HEK293 (cell line): ENCODE measurements around the gene ZFY.

Source experiments
- CTCF ChIA-PET: fragments of 350-600 bp; formaldehyde crosslinking; extraction: SDS; loops from one replicate; lab custom pipeline; 2021; ENCODE audit warnings: antibody characterized with exemption; lab: Yijun Ruan, JAX
- POLR2A ChIA-PET: fragments of 300-600 bp; formaldehyde crosslinking; extraction: SDS; loops from one replicate; lab custom pipeline; 2020; ENCODE audit warnings: antibody characterized with exemption, inconsistent platforms; lab: Yijun Ruan, JAX
- H3K27ac ChIP-seq: fragments of 200-500 bp; sonication (Bioruptor generic); 2 replicates; pipeline ENCODE4 v1.5.1; 2014; ENCODE audit warnings: low read depth, low read length, control low read depth, inconsistent platforms; ENCODE audit errors: extremely low read depth
- H3K36me3 ChIP-seq, 2 experiments: fragments of 200-500 bp in 1 of 2; sonication (Bioruptor generic) in 1 of 2; 1 replicate in 1 of 2; 2 replicates in 1 of 2; pipeline ENCODE4 v1.5.1; 2014 to 2017; ENCODE audit warnings: inconsistent platforms in 2 of 2, low read length in 2 of 2; ENCODE audit not compliant: control insufficient read depth in 2 of 2, insufficient read depth in 1 of 2
- H3K4me1 ChIP-seq: fragments of 200-500 bp; sonication (Bioruptor generic); 2 replicates; pipeline ENCODE4 v1.5.1; 2014; ENCODE audit warnings: mild to moderate bottlenecking, low read length, inconsistent platforms; ENCODE audit not compliant: control insufficient read depth, insufficient read depth
- H3K4me3 ChIP-seq: 2 replicates; pipeline ENCODE4 v1.5.1; 2011; ENCODE audit warnings: low read depth, mild to moderate bottlenecking, control low read depth, low read length, moderate library complexity
- H3K9me3 ChIP-seq: fragments of 200-500 bp; sonication (Bioruptor generic); 2 replicates; pipeline ENCODE4 v1.5.1; 2014; ENCODE audit warnings: low read depth, low read length, inconsistent platforms; ENCODE audit not compliant: control insufficient read depth, insufficient read depth
- HOXD13 ChIP-seq: sonication (generic); formaldehyde crosslinking; IDR thresholded peaks from 2 replicates; pipeline ENCODE4 v1.8.0; 2022; ENCODE audit warnings: missing genetic modification reagents, borderline replicate concordance
- WT1 ChIP-seq: fragments of 450-650 bp; formaldehyde crosslinking; IDR thresholded peaks from 2 replicates; pipeline ENCODE4 v1.5.1; 2016; ENCODE audit warnings: missing biosample characterization, missing genetic modification characterization
- YY1 ChIP-seq: fragments of 450-650 bp; formaldehyde crosslinking; IDR thresholded peaks from 2 replicates; pipeline ENCODE4 v1.5.1; 2018; ENCODE audit warnings: missing biosample characterization, missing genetic modification characterization
- ZBTB17 ChIP-seq: fragments of 450-650 bp; formaldehyde crosslinking; IDR thresholded peaks from 2 replicates; pipeline ENCODE4 v1.5.1; 2016; ENCODE audit warnings: missing biosample characterization, missing genetic modification characterization
- ZBTB20 ChIP-seq: fragments of 450-650 bp; formaldehyde crosslinking; IDR thresholded peaks from 2 replicates; pipeline ENCODE4 v1.5.1; 2016; ENCODE audit warnings: missing biosample characterization, missing genetic modification characterization
- ZNF10 ChIP-seq: fragments of 450-650 bp; formaldehyde crosslinking; IDR thresholded peaks from 2 replicates; pipeline ENCODE4 v1.5.1; 2017; ENCODE audit warnings: missing biosample characterization, missing genetic modification characterization
- ZNF16 ChIP-seq: fragments of 450-650 bp; formaldehyde crosslinking; IDR thresholded peaks from 2 replicates; pipeline ENCODE4 v1.5.1; 2016; ENCODE audit warnings: low read depth, missing biosample characterization, missing genetic modification characterization
- ZNF169 ChIP-seq: fragments of 450-650 bp; formaldehyde crosslinking; IDR thresholded peaks from 2 replicates; pipeline ENCODE4 v1.5.1; 2016; ENCODE audit warnings: missing biosample characterization, missing genetic modification characterization
- ZNF184 ChIP-seq: fragments of 450-650 bp; IDR thresholded peaks from 2 replicates; pipeline ENCODE4 v1.5.1; 2018; ENCODE audit warnings: missing biosample characterization, mild to moderate bottlenecking, missing genetic modification characterization
- ZNF24 ChIP-seq: fragments of 450-650 bp; formaldehyde crosslinking; IDR thresholded peaks from 2 replicates; pipeline ENCODE4 v1.5.1; 2016; ENCODE audit warnings: missing biosample characterization, missing genetic modification characterization
- ZNF280D ChIP-seq: fragments of 450-650 bp; formaldehyde crosslinking; IDR thresholded peaks from 2 replicates; pipeline ENCODE4 v1.5.1; 2016; ENCODE audit warnings: missing biosample characterization, missing genetic modification characterization
- ZNF335 ChIP-seq: fragments of 450-650 bp; formaldehyde crosslinking; conservative IDR thresholded peaks from 2 replicates; pipeline ENCODE4 v1.5.1; 2016; ENCODE audit warnings: missing biosample characterization, missing genetic modification characterization
- ZNF37A ChIP-seq: fragments of 450-650 bp; IDR thresholded peaks from 2 replicates; pipeline ENCODE4 v1.5.1; 2018; ENCODE audit warnings: missing biosample characterization, missing genetic modification characterization
- ZNF404 ChIP-seq: fragments of 450-650 bp; formaldehyde crosslinking; IDR thresholded peaks from 2 replicates; pipeline ENCODE4 v1.5.1; 2017; ENCODE audit warnings: missing biosample characterization, missing genetic modification characterization
- ZNF423 ChIP-seq: fragments of 450-650 bp; formaldehyde crosslinking; IDR thresholded peaks from 2 replicates; pipeline ENCODE4 v1.5.1; 2016; ENCODE audit warnings: missing biosample characterization, missing genetic modification characterization
- ZNF449 ChIP-seq: fragments of 450-650 bp; formaldehyde crosslinking; IDR thresholded peaks from 2 replicates; pipeline ENCODE4 v1.5.1; 2017; ENCODE audit warnings: missing biosample characterization, mild to moderate bottlenecking, missing genetic modification characterization, moderate library complexity
- ZNF473 ChIP-seq: fragments of 450-650 bp; formaldehyde crosslinking; IDR thresholded peaks from 2 replicates; pipeline ENCODE4 v1.5.1; 2017; ENCODE audit warnings: missing biosample characterization, missing genetic modification characterization
- ZNF518A ChIP-seq: fragments of 450-650 bp; formaldehyde crosslinking; conservative IDR thresholded peaks from 2 replicates; pipeline ENCODE4 v1.5.1; 2016; ENCODE audit warnings: low read depth, missing biosample characterization, missing genetic modification characterization
- ZNF571 ChIP-seq: fragments of 450-650 bp; formaldehyde crosslinking; IDR thresholded peaks from 2 replicates; pipeline ENCODE4 v1.5.0; 2017; ENCODE audit warnings: missing biosample characterization, missing genetic modification characterization
- ZNF623 ChIP-seq: fragments of 450-650 bp; formaldehyde crosslinking; IDR thresholded peaks from 2 replicates; pipeline ENCODE4 v1.5.1; 2016; ENCODE audit warnings: missing biosample characterization, missing genetic modification characterization
- ZNF658 ChIP-seq: fragments of 450-650 bp; formaldehyde crosslinking; IDR thresholded peaks from 2 replicates; pipeline ENCODE4; 2016; ENCODE audit warnings: missing biosample characterization, missing genetic modification characterization
- ZNF701 ChIP-seq: fragments of 450-650 bp; formaldehyde crosslinking; IDR thresholded peaks from 2 replicates; pipeline ENCODE4 v1.5.1; 2016; ENCODE audit warnings: missing biosample characterization, missing genetic modification characterization
- ZNF776 ChIP-seq: fragments of 450-650 bp; formaldehyde crosslinking; IDR thresholded peaks from 2 replicates; pipeline ENCODE4 v1.5.0; 2017; ENCODE audit warnings: missing biosample characterization, missing genetic modification characterization, borderline replicate concordance

ZFY gene

GRCh38 chrY:2949590-2950252, 14.5 kb downstream of the ZFY start:
- TF ChIP-seq ZNF658 (no peak), ZNF24 (tag by site-specific recombination) (no peak), ZNF701 (no peak), ZNF10 (no peak), ZBTB17 (tag by site-specific recombination) (no peak), ZNF335 (tag by site-specific recombination) (no peak), ZNF169 (no peak), ZNF16 (tag by site-specific recombination) (no peak), WT1 (tag by site-specific recombination) (no peak)
- Histone ChIP-seq H3K9me3 (no peaks in the 10 kb centered on the region), H3K36me3 (no peaks in the 10 kb centered on the region), H3K4me1 (no peaks in the 10 kb centered on the region), H3K27ac (no peak overlapping the region), H3K4me3 (no peak overlapping the region)
- ChIA-PET POLR2A (no interaction called here), CTCF (no interaction called here)

GRCh38 chrY:2950655-2951054, 15.5 kb downstream of the ZFY start:
- Histone ChIP-seq H3K4me3 (no peak overlapping the region), H3K9me3 (no peaks in the 10 kb centered on the region), H3K4me1 (no peaks in the 10 kb centered on the region), H3K27ac (no peak overlapping the region), H3K36me3 (no peaks in the 10 kb centered on the region)
- ChIA-PET CTCF (no interaction called here), POLR2A (no interaction called here)
- TF ChIP-seq ZNF184 (tag by site-specific recombination) (no peak), ZNF404 (no peak), ZNF24 (tag by site-specific recombination) (no peak), YY1 (tag by site-specific recombination) (no peak), ZNF623 (no peak), ZNF571 (tag by site-specific recombination) (no peak), ZNF776 (tag by site-specific recombination) (no peak), ZNF16 (tag by site-specific recombination) (no peak), ZNF518A (tag by site-specific recombination) (no peak), ZBTB20 (no peak)

GRCh38 chrY:2952912-2953311, 17.7 kb downstream of the ZFY start:
- TF ChIP-seq ZNF280D (tag by site-specific recombination) = no peak
- TF ChIP-seq ZNF423 (tag by site-specific recombination) = no peak
- no peak for TF ChIP-seq HOXD13
- no peak for TF ChIP-seq ZNF449 (tag by site-specific recombination)
- no peak for TF ChIP-seq ZNF37A (tag by site-specific recombination)
- no peak for TF ChIP-seq ZNF473
- TF ChIP-seq, all 188 proteins: peak for 0
- ChIA-PET POLR2A (no interaction called here), CTCF (no interaction called here)
- no peaks in the 10 kb centered on the region for H3K4me1 ChIP-seq
- H3K4me3 ChIP-seq = no peak overlapping the region
- no peaks in the 10 kb centered on the region for H3K36me3 ChIP-seq
- H3K27ac ChIP-seq = no peak overlapping the region
- no peaks in the 10 kb centered on the region for H3K9me3 ChIP-seq
